ENCODE measurements around the gene CTIF. TPM values are rescaled to one million over a fixed set of nuclear protein-coding genes. Genes with fewer than 3 reads are reported as not detected.

Gene CTIF
- polyA plus RNA-seq, 3 donors, result 11.7 to 74.2 (median 39.8) TPM

DNA sequence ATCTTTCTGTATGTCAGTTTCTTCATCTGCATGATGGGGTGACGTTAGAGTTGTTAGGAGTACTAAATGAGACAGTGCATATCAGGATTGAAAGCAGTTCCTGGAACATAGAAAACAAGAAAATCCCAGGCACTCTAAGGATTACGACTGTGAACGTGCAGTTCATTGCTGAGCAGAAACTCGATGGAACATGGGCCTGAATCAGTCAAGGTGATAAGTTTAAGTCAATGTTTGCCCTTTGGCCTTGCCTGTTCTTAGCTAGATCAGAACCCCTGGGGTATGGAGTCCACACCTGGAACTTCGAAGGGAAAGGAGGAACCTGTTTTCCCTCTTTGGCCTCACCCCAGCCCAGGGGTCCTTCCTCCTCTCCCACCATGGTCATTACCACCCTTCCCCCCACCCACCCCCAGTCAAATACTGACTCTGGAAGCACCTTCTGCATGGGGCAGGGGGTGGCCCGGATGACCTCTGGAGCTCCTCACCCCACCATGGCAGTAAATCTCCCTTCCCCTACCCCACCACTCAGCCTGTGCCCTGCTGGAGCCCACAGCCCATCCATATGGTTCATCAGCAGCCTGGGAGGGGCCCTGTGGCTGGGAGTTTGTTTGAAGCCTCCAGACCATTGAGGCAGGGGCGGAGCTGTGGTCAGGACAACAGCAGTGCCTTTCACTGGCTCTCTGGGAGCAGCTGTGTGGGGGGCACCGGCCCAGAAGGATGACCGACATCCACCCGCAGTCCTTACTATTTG lies 247.8 kb downstream of the CTIF start:
- 79 to 89% (median 88%) methylated on average over 10 of the region's 10 CpGs for WGBS, 3 donors
- H3K27ac ChIP-seq (ENCODE audit: low read depth, low read length), result no peak overlapping the region

DNA sequence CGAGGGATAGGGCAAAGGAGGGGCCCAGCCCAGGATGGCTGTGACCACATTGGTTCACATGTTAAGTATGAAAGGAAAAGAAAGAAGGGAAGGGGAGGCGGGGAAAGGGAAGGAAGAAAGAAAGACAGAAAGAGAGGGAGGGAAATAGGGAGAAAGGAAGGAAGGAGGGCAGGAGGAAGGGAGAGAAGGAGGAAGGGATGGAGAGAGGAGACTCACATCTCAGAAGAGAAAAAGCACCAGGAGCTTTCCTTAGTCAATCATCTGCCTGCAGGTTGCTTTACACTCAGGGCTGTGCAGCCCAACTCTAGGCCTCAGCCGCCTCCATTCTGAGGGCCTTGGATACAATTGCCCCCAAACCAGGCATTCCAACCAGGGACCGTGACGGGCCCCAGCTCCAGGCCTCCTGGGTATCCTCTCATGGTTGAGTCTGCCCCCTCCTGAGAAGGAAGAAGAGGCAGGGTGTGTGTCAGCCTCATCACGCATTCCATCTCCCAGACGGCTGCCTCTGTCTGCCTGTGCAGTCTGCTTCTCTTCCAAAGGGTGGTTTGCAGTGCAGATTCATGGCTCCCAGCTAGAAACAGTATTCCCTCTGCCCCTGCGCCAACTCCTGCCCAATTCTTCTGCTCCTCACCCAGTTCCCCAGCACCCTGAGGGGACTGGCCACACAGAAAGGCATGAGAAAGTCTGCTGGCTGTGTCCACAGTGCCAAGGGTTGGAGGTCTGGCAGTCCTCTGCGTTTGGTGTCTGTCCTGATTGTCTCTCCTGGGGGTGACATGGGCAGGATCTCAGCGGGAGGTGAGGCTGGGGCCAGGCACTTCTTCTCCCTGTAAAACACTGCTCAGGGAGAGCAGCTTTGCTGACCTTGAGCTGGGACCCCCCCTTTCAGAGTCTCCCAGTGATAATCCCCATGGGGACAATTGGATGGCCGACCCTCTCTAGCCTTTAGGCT lies 248.6 kb downstream of the CTIF start:
- no peak overlapping the region for H3K27ac ChIP-seq (ENCODE audit: low read depth, low read length)
- WGBS, 3 donors, result 77 to 87% (median 85%) methylated on average over 11 of the region's 11 CpGs

DNA sequence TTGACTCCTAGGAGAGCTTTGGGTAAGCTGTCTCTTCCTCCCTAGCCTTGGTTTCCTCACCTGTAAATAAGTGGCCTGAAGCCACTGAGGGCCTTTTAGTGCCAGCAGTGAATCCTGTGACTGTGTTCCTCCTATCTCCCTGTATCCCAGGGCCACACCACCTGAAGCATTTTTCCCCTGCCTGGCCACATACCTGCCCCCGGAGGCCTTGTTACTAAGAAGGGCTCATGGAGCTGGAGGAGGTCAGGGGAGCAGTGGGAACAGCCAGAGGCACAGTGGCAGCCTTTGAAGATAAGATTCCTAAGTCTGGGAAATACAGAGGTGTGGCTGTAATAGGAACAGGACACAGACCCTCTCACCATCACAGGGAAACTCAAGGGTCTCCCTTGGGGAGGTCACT lies 249.5 kb downstream of the CTIF start:
- 76 to 92% (median 89%) methylated on average over 1 of the region's 1 CpG for WGBS, 3 donors
- no peak overlapping the region for H3K27ac ChIP-seq (ENCODE audit: low read depth, low read length)

DNA sequence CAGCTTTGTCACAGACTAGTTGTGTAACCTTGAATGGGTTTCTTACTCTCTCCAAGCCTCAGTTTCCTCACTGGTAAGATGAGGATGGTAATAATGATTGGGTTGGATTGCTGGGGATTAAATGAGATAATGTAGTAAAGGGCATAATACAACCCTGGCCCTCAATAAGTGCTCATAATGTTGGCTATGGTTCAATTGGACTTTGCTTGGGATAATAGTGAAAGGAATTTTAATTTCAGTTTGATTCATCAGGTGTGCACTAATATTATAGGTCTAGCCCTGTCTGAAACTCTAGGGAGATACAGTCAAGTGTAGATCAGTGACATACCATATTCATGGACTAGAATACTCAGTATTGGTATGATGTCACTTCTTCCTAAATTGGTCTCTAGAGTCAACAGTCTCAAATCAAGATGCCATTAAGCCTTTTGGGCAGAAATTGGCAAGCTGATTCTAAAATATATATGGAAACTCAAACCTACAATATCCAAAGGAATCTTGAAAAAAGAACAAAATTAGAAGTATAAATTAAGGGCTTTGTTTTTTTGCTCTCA lies 250.5 kb downstream of the CTIF start:
- H3K27ac ChIP-seq (ENCODE audit: low read depth, low read length), result no peak overlapping the region

DNA sequence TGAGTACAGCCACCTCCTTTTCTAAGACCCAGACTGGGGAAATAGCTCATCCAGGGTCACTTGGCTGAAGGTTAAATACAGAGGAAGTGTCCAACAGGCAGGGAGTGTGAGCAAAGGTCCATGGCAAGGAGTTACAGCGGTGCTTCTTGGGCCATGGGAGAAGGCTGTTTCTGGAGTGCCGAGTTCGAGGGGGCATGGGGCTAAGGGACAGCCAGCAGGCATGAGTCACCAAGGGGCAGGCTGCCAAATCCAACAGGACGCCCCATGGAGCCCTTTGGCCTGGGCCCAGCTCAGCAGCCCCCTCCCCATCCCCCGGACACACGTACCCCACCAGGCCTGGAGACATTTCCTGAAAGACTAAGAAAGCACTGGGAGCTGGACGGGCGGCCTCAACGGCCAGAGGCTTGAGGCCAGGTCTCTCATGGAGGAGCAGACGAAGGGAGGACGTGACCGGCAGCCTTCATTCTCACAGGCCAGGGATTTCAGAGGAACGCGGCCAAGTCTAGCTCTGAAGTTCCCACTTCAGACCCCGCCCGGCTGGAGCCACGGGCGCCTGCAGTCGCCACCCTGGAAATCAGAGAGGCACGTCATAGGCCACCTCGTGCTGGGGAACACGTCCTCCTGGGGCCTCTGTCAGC lies 251.5 kb downstream of the CTIF start:
- no peak overlapping the region for H3K27ac ChIP-seq (ENCODE audit: low read depth, low read length)
- 46 to 69% (median 60%) methylated on average over 22 of the region's 22 CpGs for WGBS, 3 donors

DNA sequence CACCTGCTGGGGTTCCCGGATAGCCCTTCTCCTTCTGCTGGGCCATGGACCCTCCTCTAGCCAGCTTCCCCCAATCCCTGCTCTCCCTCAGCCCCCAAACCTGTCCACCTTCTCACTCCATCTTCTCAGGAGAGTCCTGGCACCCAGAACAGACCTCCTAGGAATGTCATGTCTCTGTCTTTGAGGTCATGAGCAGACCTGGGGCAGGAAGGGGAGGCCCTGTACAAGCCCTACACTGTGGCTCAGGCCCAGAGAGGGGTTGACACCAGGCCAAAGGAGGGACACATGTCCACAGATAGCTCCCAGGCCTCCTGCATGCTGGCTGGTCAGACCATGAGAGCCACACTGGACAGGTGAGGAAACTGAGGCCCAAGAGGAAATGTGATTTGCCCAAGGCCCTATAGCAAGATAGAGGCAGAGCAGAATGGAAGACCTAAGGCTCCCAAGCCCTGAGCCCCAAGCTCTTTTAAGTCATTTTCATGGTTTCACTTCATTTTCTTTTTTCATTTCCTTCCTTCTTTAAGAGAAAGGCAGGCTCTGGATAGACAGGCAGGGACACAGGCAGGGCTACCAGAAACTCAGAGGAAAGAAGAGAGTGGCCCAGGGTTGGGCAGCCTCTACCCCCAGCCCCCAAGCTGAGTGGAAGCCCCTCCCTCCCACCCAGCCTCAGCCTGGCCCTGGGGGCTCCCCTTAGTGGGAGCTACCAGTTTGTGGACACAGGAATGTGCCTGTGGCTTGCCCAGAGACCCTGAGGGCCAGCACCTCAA lies 252.2 kb downstream of the CTIF start:
- H3K27ac ChIP-seq (ENCODE audit: low read depth, low read length), result no peak overlapping the region
- 46 to 100% (median 71%) methylated on average over 1 of the region's 1 CpG for WGBS, 3 donors

DNA sequence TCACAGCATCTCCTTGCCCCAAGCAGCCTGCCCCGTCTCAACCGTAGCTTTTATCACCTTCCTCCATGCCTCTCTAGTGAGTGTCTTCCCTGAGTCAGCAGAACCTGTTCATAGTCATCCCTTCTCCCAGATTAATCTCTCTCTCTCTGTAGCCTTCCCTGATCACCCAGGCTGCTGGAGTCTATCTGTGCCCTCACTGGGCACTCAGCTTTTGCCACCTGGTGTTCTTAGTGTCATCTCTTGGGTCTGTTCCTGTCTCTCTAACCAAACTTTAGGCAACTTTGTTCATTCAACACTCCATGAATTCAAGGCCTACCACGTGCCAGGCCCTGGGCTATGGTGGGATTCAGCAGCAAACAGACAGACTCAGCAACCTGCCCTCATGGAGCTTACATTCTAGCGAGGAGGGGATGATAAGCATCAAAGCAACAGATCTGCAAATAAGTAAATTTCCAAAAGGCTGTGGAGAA lies 252.8 kb downstream of the CTIF start:
- H3K27ac ChIP-seq (ENCODE audit: low read depth, low read length), result no peak overlapping the region
- 96 to 98% (median 97%) methylated on average over 4 of the region's 4 CpGs for WGBS, 3 donors

DNA sequence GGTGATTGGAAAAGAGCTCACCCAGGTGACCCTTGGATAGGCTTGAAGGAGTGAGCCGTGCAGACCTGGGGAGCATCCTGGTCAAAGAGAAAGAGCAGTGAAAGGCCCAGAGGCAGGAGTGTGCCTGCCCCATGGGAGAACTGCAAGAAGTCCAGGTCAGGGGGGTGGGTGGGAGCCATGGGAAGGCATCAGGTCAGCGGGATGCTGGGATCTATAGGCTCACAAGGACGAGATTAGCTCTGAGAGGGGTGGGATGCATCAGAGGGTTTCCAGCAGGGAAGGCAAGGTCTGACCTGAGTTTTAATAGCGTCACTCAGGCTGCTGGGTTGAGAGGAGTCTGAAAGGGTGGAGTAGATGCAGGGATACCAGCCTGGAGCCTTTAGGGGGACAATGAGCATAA lies 253.3 kb downstream of the CTIF start:
- 97 to 100% (median 98%) methylated on average over 4 of the region's 4 CpGs for WGBS, 3 donors
- H3K27ac ChIP-seq (ENCODE audit: low read depth, low read length), result no peak overlapping the region

DNA sequence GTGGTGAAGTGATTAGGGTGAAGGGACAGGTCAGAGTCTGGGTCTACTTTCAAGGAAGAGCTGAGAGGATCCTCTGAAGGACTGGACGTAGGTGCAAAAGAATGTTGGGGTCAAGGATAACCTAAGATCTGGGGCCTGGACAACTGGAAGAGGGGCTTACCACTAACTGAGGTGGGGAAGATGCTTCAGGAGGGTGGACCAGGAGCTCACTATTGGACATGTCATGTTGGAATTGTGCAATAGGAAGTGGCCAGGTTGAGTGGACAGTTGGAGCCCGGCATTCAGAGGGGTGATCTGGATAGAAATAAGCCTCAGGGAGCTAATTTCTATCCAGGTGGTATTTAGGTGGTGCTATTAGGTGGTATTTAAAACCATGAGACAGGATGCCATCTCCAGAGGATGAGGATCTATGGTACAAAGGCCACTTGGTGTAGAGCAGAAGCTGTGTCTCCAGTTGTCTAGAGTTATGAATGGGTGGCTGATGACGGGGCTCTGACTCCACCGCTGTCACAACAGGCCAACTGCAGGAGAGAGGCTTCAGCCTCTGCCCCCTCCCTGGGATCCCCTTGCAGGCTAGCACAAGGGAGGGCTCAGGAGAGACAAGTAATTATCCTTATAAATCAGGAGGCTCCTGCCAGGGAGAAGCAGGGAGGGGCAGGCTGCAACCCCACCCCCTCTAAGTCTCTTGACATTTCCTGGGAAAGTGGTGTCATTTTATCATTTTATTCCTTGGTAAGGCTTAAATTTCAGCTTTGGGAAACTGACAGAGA lies 254.0 kb downstream of the CTIF start:
- 88 to 93% (median 91%) methylated on average over 4 of the region's 4 CpGs for WGBS, 3 donors
- H3K27ac ChIP-seq (ENCODE audit: low read depth, low read length), result no peak overlapping the region

DNA sequence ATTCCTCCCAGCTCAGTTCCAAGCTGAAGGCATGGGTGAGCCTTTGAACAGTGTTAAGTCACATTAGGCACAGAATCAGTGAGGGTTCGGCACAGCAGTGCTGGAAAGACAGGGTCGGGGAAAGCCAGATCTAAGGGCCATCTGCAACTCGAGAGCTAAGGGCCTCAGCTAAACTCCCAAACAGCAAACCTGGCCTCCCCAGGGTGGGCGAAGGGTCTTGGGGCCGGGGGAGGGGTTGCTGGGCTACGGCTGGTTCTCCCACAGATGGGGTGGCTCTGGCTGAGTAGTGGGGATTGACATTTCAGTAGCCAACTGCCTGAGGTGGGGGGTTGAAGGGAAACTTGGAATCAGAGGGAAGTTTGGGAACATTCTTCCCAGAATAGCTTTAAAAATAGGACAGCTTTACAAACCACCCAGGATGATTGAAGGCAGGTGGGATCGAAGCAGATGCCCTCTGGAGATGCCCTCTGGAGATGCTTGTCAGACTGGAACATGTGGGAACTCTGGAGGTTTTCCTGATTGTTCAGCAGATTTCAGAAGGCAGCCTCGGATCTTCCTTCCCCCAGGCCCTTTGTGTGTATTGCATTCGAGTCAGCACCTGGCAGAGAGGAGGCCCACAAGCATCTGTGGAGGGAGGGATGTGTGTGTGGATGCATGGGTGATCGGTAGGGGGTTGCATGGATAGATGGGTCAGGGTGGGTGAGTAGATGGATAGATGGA lies 255.6 kb downstream of the CTIF start:
- 93 to 98% (median 94%) methylated on average over 10 of the region's 10 CpGs for WGBS, 3 donors
- no peak overlapping the region for H3K27ac ChIP-seq (ENCODE audit: low read depth, low read length)

DNA sequence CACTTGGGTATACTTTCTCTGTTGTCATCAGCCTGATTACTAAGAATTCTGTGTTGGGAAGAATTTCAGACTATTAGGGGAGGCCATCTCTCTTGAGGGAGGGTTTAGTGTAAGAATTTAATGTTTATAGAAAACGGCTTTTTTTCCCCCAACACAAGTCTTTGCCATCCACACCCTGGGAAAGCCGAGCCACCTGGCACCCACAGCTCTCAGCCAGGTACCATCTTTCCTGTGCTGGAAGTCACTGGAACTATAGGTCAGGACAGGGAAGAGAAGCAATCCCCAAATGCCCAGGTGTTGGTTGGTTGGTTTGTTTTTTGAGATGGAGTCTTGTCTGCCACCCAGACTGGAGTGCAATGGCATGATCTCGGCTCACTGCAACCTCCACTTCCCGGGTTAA lies 256.9 kb downstream of the CTIF start:
- H3K27ac ChIP-seq (ENCODE audit: low read depth, low read length), result no peak overlapping the region
- 90 to 96% (median 92%) methylated on average over 4 of the region's 4 CpGs for WGBS, 3 donors

DNA sequence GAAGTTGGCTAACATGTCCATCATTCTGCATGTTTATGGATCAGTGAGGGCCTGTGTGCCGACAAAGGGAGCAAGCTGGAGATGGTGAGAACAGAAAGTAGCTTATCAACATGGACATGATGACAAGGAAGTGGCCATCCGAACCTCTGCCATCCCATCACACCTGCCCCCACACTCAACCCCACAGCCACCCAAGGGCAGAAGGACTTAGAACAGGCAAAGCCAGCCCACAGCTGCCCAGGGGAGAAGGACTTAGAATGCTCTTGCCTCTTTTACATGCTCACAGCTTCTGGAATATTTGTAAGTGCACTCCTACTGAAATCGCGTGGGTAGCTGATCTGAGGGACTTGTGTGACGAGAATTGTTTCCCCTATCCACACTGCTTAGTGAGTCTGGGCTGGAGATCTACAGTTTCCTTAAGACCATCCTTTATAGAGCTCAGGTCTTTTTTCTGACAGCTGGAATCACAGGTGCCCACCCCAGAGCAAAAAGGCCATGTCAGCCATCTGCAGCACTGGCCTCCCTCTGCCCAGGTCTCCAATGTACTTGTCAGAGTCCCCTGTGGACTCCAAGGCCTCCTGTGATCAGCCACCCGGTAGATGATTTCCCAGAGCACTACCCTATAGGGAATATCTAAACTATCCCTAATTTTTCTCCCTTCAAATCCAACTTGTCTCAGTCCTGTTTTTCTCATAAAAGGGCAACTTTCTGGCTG lies 257.8 kb downstream of the CTIF start:
- H3K27ac ChIP-seq (ENCODE audit: low read depth, low read length), result no peak overlapping the region
- WGBS, 3 donors, result 96 to 99% (median 98%) methylated on average over 6 of the region's 6 CpGs

DNA sequence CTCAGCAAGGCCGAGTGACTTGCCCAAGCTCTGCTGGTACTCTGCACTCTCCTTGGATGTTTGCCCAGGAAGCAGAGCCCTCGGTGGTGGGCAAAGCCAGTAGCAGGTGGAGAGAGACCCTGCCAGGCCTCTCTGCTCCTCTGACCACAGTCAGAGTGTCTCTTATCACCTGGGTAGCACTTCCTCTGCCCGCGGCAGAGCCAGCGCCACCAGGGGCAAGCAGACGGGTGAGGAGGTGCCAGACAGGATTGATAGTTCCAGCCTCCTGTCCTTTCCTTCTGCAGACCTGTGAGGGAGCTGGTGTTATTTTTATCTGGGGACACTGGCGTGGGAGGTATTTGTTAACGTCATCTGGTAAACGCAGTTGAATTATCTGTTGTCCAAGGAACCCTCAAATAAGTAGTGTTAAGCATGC lies 259.0 kb downstream of the CTIF start:
- H3K27ac ChIP-seq (ENCODE audit: low read depth, low read length), result no peak overlapping the region
- 64 to 68% (median 67%) methylated on average over 9 of the region's 9 CpGs for WGBS, 3 donors

DNA sequence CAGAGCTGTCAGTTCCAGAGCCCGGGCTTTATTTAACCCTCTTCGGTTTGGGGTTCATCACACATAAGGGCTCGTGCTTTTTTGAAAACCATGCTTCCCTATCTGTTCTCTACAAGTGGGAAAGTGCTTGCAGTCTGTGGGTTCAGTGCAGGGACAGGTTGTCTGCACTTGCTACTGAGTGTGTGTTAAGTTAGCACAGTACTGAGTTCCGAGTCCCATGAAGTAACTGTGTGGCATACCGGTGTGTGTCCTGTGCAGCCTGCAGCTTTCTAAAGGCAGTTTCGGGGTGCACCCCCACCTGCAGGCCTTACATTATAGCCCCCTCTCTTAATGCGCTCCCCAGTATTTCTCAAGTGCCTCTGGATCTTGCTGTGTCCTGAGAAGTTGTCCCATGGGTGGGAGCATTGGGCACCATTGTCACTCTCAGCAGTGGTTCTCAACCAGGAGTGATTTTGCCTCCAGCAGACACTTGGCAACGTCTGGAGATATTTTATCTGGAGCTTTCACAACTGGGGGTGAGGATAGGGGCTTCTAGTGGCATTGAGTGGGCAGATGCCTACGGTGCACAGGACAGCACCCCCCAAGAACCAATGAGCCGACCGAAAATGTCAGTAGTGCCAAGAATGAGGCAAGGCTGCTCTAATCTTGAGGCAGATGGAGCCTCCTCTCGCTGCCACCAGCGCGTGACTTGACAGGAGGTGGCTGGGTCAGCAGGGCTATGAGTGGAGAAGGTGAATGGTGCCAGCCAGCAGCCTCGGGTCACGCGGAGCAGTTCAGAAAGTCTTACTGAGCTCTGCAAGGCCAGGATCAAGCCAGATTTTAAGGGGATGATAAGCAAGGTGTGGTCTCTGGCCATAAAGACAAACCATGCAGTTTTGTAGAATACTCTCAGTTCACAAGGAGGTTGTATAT lies 259.8 kb downstream of the CTIF start:
- 94 to 98% (median 95%) methylated on average over 17 of the region's 17 CpGs for WGBS, 3 donors
- H3K27ac ChIP-seq (ENCODE audit: low read depth, low read length), result no peak overlapping the region

DNA sequence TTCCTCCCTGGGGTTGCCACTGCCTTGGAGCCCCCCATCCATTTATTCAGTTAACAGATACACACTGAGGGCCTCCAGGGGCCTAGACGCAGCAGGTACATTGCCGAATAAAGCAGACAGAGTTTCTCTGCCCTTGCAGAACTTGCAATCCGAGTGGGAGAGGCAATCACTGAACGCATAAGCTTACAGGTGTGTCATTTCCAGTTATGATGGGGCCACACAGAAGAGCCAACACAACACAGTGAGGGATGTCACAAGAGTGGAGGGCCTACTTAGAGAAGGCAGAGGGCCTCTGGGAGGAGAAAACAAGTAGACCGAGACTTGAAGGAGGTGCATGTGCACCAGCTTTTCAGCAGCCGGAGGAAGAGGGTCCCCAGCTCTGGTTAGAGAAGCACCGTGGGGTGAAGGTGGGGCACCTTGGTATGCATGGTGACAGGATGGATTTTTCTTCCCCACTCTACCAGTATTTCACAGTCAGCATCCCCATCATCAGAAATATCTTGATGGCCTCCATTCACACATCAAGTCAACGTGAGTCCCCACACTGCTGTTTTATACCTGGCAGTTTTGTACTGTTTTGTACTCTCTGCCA lies 261.0 kb downstream of the CTIF start:
- WGBS, 3 donors, result 95 to 97% (median 95%) methylated on average over 8 of the region's 8 CpGs
- no peak overlapping the region for H3K27ac ChIP-seq (ENCODE audit: low read depth, low read length)

All from adipose tissue (tissue), 3 donors.